Immature natural killer cell (primary cell): ENCODE measurements around the gene UBA6. TPM values are rescaled to one million over a fixed set of nuclear protein-coding genes. Genes with fewer than 3 reads are reported as not detected.

Experiments
- DNase-seq, 3 donors: peaks; one replicate each; pipeline ENCODE4 v3.0.0; 2022; ENCODE audit warnings: mixed read lengths in 1 of 3
- H3K27ac Mint-ChIP-seq, 6 donors: one replicate each; pipeline ENCODE4 v1.8.0; 2020; ENCODE audit warnings: mixed read lengths in 6 of 6, mild to moderate bottlenecking in 5 of 6, inconsistent platforms in 4 of 6, moderate library complexity in 3 of 6
- H3K27me3 Mint-ChIP-seq, 3 donors: one replicate each; pipeline ENCODE4 v1.8.0; 2020 to 2021; ENCODE audit warnings: low read depth in 3 of 3, mild to moderate bottlenecking in 3 of 3, mixed read lengths in 3 of 3, moderate library complexity in 3 of 3, inconsistent platforms in 1 of 3
- H3K36me3 Mint-ChIP-seq, 3 donors: one replicate each; pipeline ENCODE4 v1.8.0; 2020; ENCODE audit warnings: mixed read lengths in 3 of 3, inconsistent platforms in 2 of 3, mild to moderate bottlenecking in 2 of 3
- H3K4me1 Mint-ChIP-seq, 2 donors: one replicate each; pipeline ENCODE4 v1.8.0; 2020; ENCODE audit warnings: inconsistent platforms in 2 of 2, mild to moderate bottlenecking in 2 of 2, mixed read lengths in 2 of 2, moderate library complexity in 1 of 2
- H3K4me3 Mint-ChIP-seq, 5 donors: one replicate each; pipeline ENCODE4 v1.8.0; 2020; ENCODE audit warnings: mild to moderate bottlenecking in 5 of 5, mixed read lengths in 5 of 5, inconsistent platforms in 3 of 5, moderate library complexity in 3 of 5
- H3K9me3 Mint-ChIP-seq, 6 donors: one replicate each; pipeline ENCODE4 v1.8.0; 2020; ENCODE audit warnings: mild to moderate bottlenecking in 6 of 6, mixed read lengths in 6 of 6, inconsistent platforms in 4 of 6, moderate library complexity in 3 of 6
- polyA plus RNA-seq, 3 donors: library from polyadenylated mRNA; unstranded; fragments of 300-500 nt; fragmentation: Illumina TruSeq; gene quantifications; one replicate each; pipeline ENCODE4 v1.2.3, GENCODE V29; 2021

UBA6 gene
- polyA plus RNA-seq, 3 donors from 2014 or later, result 11.7 to 24.9 (median 12.0) TPM

- no peak for DNase-seq
- peaks cover 3 to 25% (median 15%) of the 10 kb centered on the region in 3 donors for H3K36me3 Mint-ChIP-seq
- H3K27ac Mint-ChIP-seq, result peak overlapping the region in 2 of 6 donors; percentile 31 to 56
- H3K4me1 Mint-ChIP-seq, result peaks cover 47 to 58% of the 10 kb centered on the region in 2 donors
- H3K27me3 Mint-ChIP-seq, result peaks cover 3 to 6% (median 5%) of the 10 kb centered on the region in 3 donors
- H3K4me3 Mint-ChIP-seq, result no peak overlapping the region
- no peaks in the 10 kb centered on the region for H3K9me3 Mint-ChIP-seq
Measured at GRCh38 chr4:67704843-67705242, 3.9 kb upstream of the UBA6 start.

DNA sequence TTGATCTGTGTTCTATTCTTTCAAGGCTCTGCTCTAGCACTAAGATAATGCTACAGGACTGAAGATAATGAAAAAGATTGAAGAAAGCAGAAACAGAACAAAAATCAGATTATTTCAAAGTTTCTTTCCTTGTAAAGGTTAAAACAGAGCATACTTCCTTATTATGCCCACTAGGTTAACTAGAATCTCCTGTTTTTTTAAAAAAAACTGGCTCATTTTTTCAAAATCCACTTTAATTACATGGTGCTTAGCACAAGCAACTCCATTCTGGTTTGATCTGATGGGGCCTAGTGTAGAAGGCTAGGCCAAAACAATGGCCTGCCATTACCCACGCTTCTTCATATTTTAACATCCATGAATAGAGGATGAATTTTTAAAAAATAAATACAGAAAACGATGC is 1.2 kb upstream of the UBA6 start:
- H3K9me3 Mint-ChIP-seq, result no peaks in the 10 kb centered on the region
- H3K36me3 Mint-ChIP-seq, result peaks cover 3 to 17% (median 7%) of the 10 kb centered on the region in 3 donors
- peaks cover 61 to 78% of the 10 kb centered on the region in 2 donors for H3K4me1 Mint-ChIP-seq
- DNase-seq, result no peak
- peaks cover 3 to 6% (median 3%) of the 10 kb centered on the region in 3 donors for H3K27me3 Mint-ChIP-seq
- peak overlapping the region; percentile 50 to 99 (median 98) for H3K27ac Mint-ChIP-seq
- H3K4me3 Mint-ChIP-seq, result peak overlapping the region; percentile 92 to 98 (median 98)

- H3K9me3 Mint-ChIP-seq, result no peaks in the 10 kb centered on the region
- peak overlapping the region; percentile 92 to 98 (median 98) for H3K4me3 Mint-ChIP-seq
- no peak for DNase-seq
- H3K4me1 Mint-ChIP-seq, result peaks cover 58 to 78% of the 10 kb centered on the region in 2 donors
- peaks cover 3 to 4% (median 3%) of the 10 kb centered on the region in 3 donors for H3K27me3 Mint-ChIP-seq
- peaks cover 0 to 10% (median 3%) of the 10 kb centered on the region in 3 donors for H3K36me3 Mint-ChIP-seq
- H3K27ac Mint-ChIP-seq, result peak overlapping the region; percentile 92 to 99 (median 98)
Measured at GRCh38 chr4:67701517-67701850, 529 bp upstream of the UBA6 start.

- peak; percentile 28 to 44 (median 41) for DNase-seq
- H3K27me3 Mint-ChIP-seq, result peaks cover 3 to 4% (median 3%) of the 10 kb centered on the region in 3 donors
- peak overlapping the region; percentile 92 to 98 (median 98) for H3K4me3 Mint-ChIP-seq
- H3K27ac Mint-ChIP-seq, result peak overlapping the region; percentile 92 to 99 (median 98)
- peaks cover 49 to 77% of the 10 kb centered on the region in 2 donors for H3K4me1 Mint-ChIP-seq
- peaks cover 3 to 9% (median 3%) of the 10 kb centered on the region in 3 donors for H3K36me3 Mint-ChIP-seq
- H3K9me3 Mint-ChIP-seq, result no peaks in the 10 kb centered on the region
Measured at GRCh38 chr4:67700116-67700737, 728 bp downstream of the UBA6 start.

DNA sequence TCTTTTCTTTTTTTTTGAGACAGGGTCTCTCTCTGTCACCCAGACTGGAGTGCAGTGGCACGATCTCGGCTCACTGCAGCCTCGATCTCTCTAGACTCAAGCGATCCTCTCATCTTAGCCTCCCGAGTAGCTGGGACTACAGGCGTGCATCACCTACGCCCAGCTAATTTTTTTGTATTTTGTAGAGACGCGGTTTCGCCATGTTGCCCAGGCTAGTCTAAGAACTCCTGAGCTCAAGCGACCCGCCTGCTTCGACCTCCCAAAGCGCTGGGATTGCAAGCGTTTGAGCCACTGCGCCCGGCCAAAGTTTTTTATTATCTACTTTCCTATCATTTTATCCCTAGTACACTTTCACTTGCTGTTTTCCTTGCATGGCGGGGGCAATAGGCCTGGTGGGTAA is 1.4 kb downstream of the UBA6 start:
- H3K4me1 Mint-ChIP-seq, result peaks cover 44 to 71% of the 10 kb centered on the region in 2 donors
- DNase-seq, result no peak
- peaks cover 3 to 6% (median 4%) of the 10 kb centered on the region in 3 donors for H3K36me3 Mint-ChIP-seq
- peak overlapping the region; percentile 92 to 99 (median 98) for H3K27ac Mint-ChIP-seq
- peak overlapping the region; percentile 92 to 98 (median 98) for H3K4me3 Mint-ChIP-seq
- H3K9me3 Mint-ChIP-seq, result no peaks in the 10 kb centered on the region
- peaks cover 3 to 4% (median 3%) of the 10 kb centered on the region in 3 donors for H3K27me3 Mint-ChIP-seq

- H3K4me1 Mint-ChIP-seq, result peaks cover 37 to 60% of the 10 kb centered on the region in 2 donors
- no peak overlapping the region for H3K4me3 Mint-ChIP-seq
- DNase-seq, result no peak
- peak overlapping the region in 5 of 6 donors; percentile 4 to 59 (median 19) for H3K27ac Mint-ChIP-seq
- H3K27me3 Mint-ChIP-seq, result peaks cover 3 to 4% (median 3%) of the 10 kb centered on the region in 3 donors
- H3K36me3 Mint-ChIP-seq, result peaks cover 8% of the 10 kb centered on the region in 3 donors
- no peaks in the 10 kb centered on the region for H3K9me3 Mint-ChIP-seq
Measured at GRCh38 chr4:67697860-67698687, 2.9 kb downstream of the UBA6 start.

DNA sequence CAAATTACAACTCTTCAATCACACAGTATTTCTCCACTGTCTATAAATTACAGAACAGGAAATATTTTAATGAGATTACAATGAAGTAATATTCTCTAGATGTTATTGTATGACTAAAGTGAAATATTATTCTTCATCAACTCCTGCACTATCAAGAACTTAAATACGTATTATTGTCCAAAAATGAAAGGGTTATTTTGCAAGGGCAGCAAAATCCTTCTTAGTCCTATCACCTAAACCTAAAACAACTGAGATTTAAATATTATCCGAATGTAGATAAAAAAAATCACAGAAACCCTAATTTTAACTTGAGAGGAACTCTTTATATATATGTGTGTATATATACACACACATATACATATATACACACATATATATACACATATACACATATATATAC is 4.9 kb downstream of the UBA6 start:
- peaks cover 17 to 26% (median 23%) of the 10 kb centered on the region in 3 donors for H3K36me3 Mint-ChIP-seq
- peaks cover 29 to 40% of the 10 kb centered on the region in 2 donors for H3K4me1 Mint-ChIP-seq
- no peaks in the 10 kb centered on the region for H3K9me3 Mint-ChIP-seq
- no peak overlapping the region for H3K27ac Mint-ChIP-seq
- H3K4me3 Mint-ChIP-seq, result no peak overlapping the region
- DNase-seq, result no peak
- peaks cover under 1 to 1% (median under 1%) of the 10 kb centered on the region in 3 donors for H3K27me3 Mint-ChIP-seq

GRCh38 chr4:67694662-67695061 is 6.3 kb downstream of the UBA6 start:
- no peaks in the 10 kb centered on the region for H3K27me3 Mint-ChIP-seq
- H3K27ac Mint-ChIP-seq, result no peak overlapping the region
- DNase-seq, result no peak
- H3K4me3 Mint-ChIP-seq, result no peak overlapping the region
- peaks cover 17 to 26% (median 26%) of the 10 kb centered on the region in 3 donors for H3K36me3 Mint-ChIP-seq
- no peaks in the 10 kb centered on the region for H3K9me3 Mint-ChIP-seq
- peaks cover 25 to 42% of the 10 kb centered on the region in 2 donors for H3K4me1 Mint-ChIP-seq

GRCh38 chr4:67691328-67691727 is 9.6 kb downstream of the UBA6 start:
- Mint-ChIP-seq H3K4me3 (no peak overlapping the region), H3K4me1 (peaks cover 14 to 40% of the 10 kb centered on the region in 2 donors), H3K36me3 (peaks cover 20 to 33% (median 22%) of the 10 kb centered on the region in 3 donors), H3K9me3 (no peaks in the 10 kb centered on the region), H3K27ac (peak overlapping the region in 1 of 6 donors; percentile 36), H3K27me3 (no peaks in the 10 kb centered on the region)
- no peak for DNase-seq

DNA sequence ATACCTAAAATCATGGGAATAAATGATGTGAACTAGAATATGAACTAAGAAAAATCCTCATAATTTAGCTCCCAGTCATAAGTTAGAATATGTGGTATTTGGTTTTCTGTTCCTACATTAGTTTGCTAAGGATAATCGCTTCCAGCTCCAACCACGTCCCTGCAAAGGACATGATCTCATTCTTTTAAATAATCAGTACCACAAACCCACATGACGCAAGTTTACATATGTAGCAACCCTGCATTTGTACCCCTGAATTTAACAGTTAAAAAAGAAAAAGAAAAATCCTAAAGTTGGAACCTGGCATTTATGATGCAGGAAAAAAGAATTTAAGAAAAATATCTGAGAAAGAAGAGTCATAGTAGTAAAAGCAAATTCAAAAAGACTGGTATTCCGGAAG is 13.3 kb downstream of the UBA6 start:
- DNase-seq, result no peak
- Mint-ChIP-seq H3K36me3 (peaks cover 13 to 31% (median 14%) of the 10 kb centered on the region in 3 donors), H3K4me3 (no peak overlapping the region), H3K27me3 (no peaks in the 10 kb centered on the region), H3K9me3 (no peaks in the 10 kb centered on the region), H3K4me1 (peaks cover 24 to 47% of the 10 kb centered on the region in 2 donors), H3K27ac (no peak overlapping the region)

DNA sequence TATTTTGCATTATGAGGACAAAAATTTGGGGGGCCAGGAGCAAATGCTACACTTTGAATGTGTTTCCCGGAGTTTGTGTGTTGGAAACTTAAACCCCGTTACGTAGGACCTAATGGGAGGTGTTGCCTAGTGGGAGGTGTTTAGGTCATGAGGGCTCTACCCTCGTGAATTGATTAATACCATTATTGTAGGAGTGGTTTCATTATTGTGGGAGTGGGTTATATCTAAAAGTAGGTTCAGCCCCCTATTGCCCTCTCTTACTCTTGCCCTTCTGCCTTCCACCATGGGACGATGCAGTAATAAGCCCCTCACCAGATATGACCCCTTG is 15.5 kb downstream of the UBA6 start:
- Mint-ChIP-seq H3K27ac (peak overlapping the region in 3 of 6 donors; percentile 16 to 58 (median 27)), H3K36me3 (peaks cover 4 to 27% (median 15%) of the 10 kb centered on the region in 3 donors), H3K4me3 (no peak overlapping the region), H3K9me3 (no peaks in the 10 kb centered on the region), H3K27me3 (no peaks in the 10 kb centered on the region), H3K4me1 (peaks cover 24 to 55% of the 10 kb centered on the region in 2 donors)
- DNase-seq, result no peak

DNA sequence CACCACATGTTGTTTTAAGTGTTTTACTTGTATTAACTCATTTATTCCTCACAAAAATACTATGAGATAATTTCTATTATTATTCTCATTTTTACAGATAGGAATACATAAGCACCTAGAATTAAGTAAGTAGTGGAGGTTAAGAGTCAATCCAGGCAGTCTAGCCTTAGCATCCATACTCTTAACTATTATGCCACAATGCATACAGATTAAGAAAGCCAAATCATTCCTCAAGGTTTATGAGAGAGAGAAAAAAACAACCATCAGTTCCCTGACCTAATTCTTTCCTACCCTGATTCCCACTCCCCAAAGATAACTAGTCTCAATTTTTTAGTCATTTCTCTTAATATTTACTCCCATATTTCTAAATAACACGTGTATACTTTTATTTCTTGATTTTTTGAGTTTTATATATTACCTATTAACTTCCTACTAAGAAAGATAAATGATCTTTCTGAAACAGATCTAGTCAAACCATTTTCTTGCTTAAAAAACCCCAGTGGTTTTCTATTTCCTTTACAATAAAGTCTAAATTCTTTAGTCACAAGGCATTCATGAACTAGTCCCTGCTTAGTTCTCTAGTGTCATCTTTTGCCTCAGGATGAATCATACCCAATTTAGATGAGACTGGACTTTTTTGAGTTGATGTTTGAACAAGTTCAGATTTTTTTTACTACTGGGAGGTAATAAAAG is 16.0 kb downstream of the UBA6 start:
- no peak for DNase-seq
- H3K36me3 Mint-ChIP-seq, result peaks cover 7 to 30% (median 15%) of the 10 kb centered on the region in 3 donors
- H3K4me3 Mint-ChIP-seq, result no peak overlapping the region
- H3K9me3 Mint-ChIP-seq, result no peaks in the 10 kb centered on the region
- H3K27me3 Mint-ChIP-seq, result no peaks in the 10 kb centered on the region
- peak overlapping the region in 5 of 6 donors; percentile 14 to 58 (median 27) for H3K27ac Mint-ChIP-seq
- H3K4me1 Mint-ChIP-seq, result peaks cover 24 to 55% of the 10 kb centered on the region in 2 donors

DNA sequence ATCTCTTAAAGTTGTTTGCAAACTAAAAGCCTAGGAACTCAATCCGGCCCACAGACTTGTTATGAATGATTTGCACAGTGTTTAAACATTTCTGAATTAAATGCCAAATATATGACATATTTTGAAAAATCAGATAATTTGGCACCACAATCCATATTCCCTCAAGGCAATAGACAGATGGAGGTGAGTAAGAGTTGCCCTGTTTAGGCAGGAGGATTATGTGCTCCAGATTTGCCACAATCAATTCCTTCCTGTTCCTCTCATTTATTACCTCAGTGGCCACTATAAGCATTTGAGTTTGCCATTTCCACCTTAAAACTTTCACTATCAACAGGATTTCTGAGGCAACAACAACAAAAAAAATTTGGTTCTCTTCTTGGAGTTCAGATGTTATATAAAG is 18.7 kb downstream of the UBA6 start:
- H3K4me1 Mint-ChIP-seq, result peaks cover 22 to 43% of the 10 kb centered on the region in 2 donors
- H3K4me3 Mint-ChIP-seq, result no peak overlapping the region
- no peaks in the 10 kb centered on the region for H3K27me3 Mint-ChIP-seq
- no peak for DNase-seq
- no peak overlapping the region for H3K27ac Mint-ChIP-seq
- H3K9me3 Mint-ChIP-seq, result no peaks in the 10 kb centered on the region
- H3K36me3 Mint-ChIP-seq, result peaks cover 5 to 31% (median 15%) of the 10 kb centered on the region in 3 donors
